KOPT-K1 (cell line): ENCODE data around the gene KLHDC7A.
"Not testable (repeated sequence)": the region's sequence is repeated elsewhere in the genome, so short reads cannot be mapped to it uniquely, and the experiment has no call there.

Source experiments
- H3K27ac ChIP-seq: fragments of 200-600 bp; sonication (generic); 2 replicates; pipeline ENCODE4 v1.5.1; 2016; ENCODE audit warnings: antibody characterized with exemption, mild to moderate bottlenecking, low read depth, low read length; ENCODE audit not compliant: poor library complexity, severe bottlenecking
- H3K36me3 ChIP-seq: fragments of 200-600 bp; sonication (generic); 2 replicates; pipeline ENCODE4 v1.5.1; 2017; ENCODE audit warnings: antibody characterized with exemption, mild to moderate bottlenecking, low read length, moderate library complexity; ENCODE audit not compliant: insufficient read depth
- H3K9me3 ChIP-seq: fragments of 200-600 bp; sonication (generic); 2 replicates; pipeline ENCODE4 v1.5.1; 2017; ENCODE audit warnings: antibody characterized with exemption, low read length, mild to moderate bottlenecking; ENCODE audit not compliant: insufficient read depth, poor library complexity, severe bottlenecking

The KLHDC7A gene

GRCh38 chr1:18480315-18481189 is at the start of gene KLHDC7A:
TSS of gene KLHDC7A (plus strand) at chr1:18480930. CDS start at chr1:18480982, 52 bp downstream.
- no peak within 1 kb of the TSS for H3K27ac ChIP-seq
- no peaks in the 10 kb centered on the region for H3K9me3 ChIP-seq
- H3K36me3 ChIP-seq = no peaks in the 10 kb centered on the region

GRCh38 chr1:18434041-18434440 is 46.7 kb upstream of the KLHDC7A start:
- H3K9me3 ChIP-seq = no peaks in the 10 kb centered on the region
- H3K27ac ChIP-seq = no peak overlapping the region
- H3K36me3 ChIP-seq = no peaks in the 10 kb centered on the region

- no peak overlapping the region for H3K27ac ChIP-seq
- H3K36me3 ChIP-seq = no peaks in the 10 kb centered on the region
- no peaks in the 10 kb centered on the region for H3K9me3 ChIP-seq
Measured at GRCh38 chr1:18440385-18441226, 40.1 kb upstream of the KLHDC7A start.

DNA sequence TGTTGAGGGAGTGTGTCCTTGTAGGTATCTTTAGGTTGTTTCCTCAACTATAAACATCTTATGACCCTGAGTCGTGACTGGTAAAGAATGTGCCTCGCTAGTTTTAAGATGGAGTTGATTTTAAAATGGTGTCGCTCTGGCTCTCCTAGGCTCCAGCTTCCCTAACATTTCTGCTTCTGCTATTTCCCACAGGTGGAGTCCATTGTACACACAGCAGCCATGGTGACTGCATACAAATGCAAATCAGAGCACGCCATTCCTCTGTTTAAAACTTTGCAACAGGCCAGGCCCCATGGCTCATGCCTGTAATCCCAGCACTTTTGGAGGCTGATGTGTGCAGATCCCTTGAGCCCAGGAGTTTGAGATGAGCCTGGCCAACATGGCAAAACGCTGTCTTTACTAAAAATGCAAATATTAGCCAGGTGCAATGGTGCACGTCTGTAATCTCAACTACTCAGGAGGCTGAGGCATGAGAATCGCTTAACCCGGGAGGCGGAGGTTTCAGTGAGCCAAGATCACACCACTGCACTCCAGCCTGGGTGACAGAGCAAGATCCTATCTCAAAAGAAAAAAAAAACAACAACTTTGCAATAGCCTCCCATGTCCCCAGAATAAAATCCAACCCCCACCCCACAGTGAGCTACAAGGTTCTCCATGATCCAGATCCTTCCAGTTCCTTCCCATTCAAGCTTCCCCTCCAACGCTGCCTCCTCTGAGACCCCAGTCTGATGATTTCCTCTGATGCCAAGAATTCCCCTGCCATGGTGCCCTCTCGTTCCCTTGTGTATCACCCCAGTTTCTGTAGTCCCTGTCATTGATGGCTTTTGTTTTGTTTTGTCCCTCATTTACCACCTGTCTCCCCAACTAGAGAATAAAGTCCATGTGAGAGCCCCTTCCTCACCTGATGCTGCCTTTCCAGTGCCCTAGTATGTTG is 36.9 kb upstream of the KLHDC7A start:
- Histone ChIP-seq H3K36me3 (no peaks in the 10 kb centered on the region), H3K9me3 (no peaks in the 10 kb centered on the region)

DNA sequence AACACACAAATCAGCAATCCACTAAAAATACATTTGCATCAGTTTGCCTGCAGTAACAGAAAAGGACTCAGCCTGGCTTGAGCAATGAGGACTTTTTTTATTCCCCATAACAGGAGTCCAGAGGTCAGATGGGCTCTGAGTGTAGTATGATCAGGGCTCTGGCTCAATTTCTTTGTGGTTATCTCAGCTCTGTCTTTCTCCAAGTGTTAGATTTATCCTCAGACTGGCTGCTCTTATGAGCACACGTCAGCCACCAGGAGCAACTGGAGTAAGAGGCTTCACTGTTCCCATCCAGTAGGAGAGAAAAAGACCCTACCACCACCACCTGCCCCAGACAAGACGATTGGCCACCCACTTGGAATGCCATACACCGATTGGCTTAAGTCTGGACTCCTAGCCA is 36.2 kb upstream of the KLHDC7A start:
- H3K9me3 ChIP-seq = no peaks in the 10 kb centered on the region
- no peak overlapping the region for H3K27ac ChIP-seq

More for the DNA sequence above, 36.9 kb upstream of the KLHDC7A start:
- no peak overlapping the region for H3K27ac ChIP-seq

GRCh38 chr1:18446751-18447150 is 34.0 kb upstream of the KLHDC7A start:
- H3K9me3 ChIP-seq = no peaks in the 10 kb centered on the region
- no peak overlapping the region for H3K27ac ChIP-seq
- no peaks in the 10 kb centered on the region for H3K36me3 ChIP-seq

More for the DNA sequence above, 36.2 kb upstream of the KLHDC7A start:
- H3K36me3 ChIP-seq = no peaks in the 10 kb centered on the region

- no peaks in the 10 kb centered on the region for H3K9me3 ChIP-seq
- H3K27ac ChIP-seq = no peak overlapping the region
- no peaks in the 10 kb centered on the region for H3K36me3 ChIP-seq
Measured at GRCh38 chr1:18447509-18448220, 33.1 kb upstream of the KLHDC7A start.

GRCh38 chr1:18448889-18449288 is 31.8 kb upstream of the KLHDC7A start:
- H3K9me3 ChIP-seq = no peaks in the 10 kb centered on the region
- no peak overlapping the region for H3K27ac ChIP-seq
- no peaks in the 10 kb centered on the region for H3K36me3 ChIP-seq

- Histone ChIP-seq H3K27ac (no peak overlapping the region), H3K36me3 (no peaks in the 10 kb centered on the region), H3K9me3 (no peaks in the 10 kb centered on the region)
Measured at GRCh38 chr1:18452550-18452949, 28.2 kb upstream of the KLHDC7A start.

- Histone ChIP-seq H3K36me3 (no peaks in the 10 kb centered on the region), H3K9me3 (no peaks in the 10 kb centered on the region), H3K27ac (no peak overlapping the region)
Measured at GRCh38 chr1:18458133-18459092, 22.3 kb upstream of the KLHDC7A start.

DNA sequence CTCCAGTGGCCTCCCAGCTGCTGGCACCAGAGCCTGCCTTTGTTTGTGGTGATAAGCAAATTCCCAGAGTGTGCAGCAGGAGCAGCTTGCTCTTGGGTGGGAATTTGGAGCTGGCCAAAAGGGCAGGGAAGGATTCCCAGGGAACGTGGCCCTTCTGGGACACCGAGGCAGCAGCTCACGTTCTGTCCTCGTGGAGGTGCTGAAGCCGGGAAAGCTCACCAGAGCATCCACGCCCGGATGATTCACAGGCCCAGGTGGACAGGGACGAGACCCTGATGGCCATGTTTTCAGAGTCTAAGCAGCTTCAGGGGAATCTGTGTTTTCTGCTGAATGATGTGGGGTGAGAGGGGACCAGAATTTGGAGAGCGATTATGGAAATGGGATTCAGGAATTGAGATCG is 19.1 kb upstream of the KLHDC7A start:
- no peak overlapping the region for H3K27ac ChIP-seq
- no peaks in the 10 kb centered on the region for H3K9me3 ChIP-seq
- no peaks in the 10 kb centered on the region for H3K36me3 ChIP-seq

DNA sequence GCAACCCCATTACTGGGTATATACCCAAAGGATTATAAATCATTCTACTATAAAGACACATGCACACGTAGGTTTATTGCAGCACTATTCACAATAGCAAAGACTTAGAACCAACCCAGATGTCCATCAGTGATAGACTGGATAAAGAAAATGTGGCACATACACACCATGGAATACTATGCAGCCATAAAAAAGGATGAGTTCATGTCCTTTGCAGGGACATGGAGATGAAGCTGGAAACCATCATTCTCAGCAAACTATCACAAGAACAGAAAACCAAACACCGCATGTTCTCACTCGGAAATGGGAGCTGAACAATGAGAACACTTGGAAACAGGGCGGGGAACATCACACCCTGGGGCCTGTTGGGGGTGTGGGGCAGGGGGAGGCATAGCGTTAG is 18.2 kb upstream of the KLHDC7A start:
- H3K36me3 ChIP-seq, H3K9me3 ChIP-seq, H3K27ac ChIP-seq: not testable (repeated sequence)

DNA sequence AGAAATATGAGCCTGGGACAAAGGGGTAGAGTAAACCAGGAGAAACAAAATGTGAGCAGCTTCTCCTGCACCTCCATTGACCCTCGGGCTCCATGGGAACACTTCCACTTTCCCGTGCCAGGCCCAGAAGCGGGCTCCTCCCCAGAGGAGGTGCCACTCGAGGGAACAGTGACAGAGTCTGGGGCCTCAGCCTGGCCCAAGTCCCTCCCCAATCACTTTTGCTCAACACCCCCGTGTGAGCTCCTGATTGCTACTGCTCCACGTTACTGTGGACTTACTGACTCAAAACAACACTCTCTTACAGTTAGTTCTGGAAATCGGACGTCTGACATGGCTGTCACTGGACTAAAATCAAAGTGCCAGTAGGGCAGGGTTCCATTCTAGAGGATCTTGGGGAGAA is 17.7 kb upstream of the KLHDC7A start:
- no peak overlapping the region for H3K27ac ChIP-seq

More for the DNA sequence above, 17.7 kb upstream of the KLHDC7A start:
- H3K36me3 ChIP-seq = no peaks in the 10 kb centered on the region
- no peaks in the 10 kb centered on the region for H3K9me3 ChIP-seq
